CD4-positive, alpha-beta T cell treated with Interleukin-17A for 1 hour (primary cell): ENCODE measurements around the gene ANKMY2.
A peak's percentile ranks its signal among the peaks of the same experiment; 100 is the strongest.
"Not testable (repeated sequence)": the region's sequence is repeated elsewhere in the genome, so short reads cannot be mapped to it uniquely, and the experiment has no call there.

Experiments used
- DNase-seq: peaks from one replicate; pipeline ENCODE4 v3.0.0-alpha.2; 2020

The ANKMY2 gene

GRCh38 chr7:16616542-16616941 lies 29.0 kb downstream of the ANKMY2 start:
- no peak for DNase-seq

GRCh38 chr7:16616122-16616521 lies 29.4 kb downstream of the ANKMY2 start:
- no peak for DNase-seq

- DNase-seq = no peak
Observed at GRCh38 chr7:16615228-16615627, 30.3 kb downstream of the ANKMY2 start.

DNA sequence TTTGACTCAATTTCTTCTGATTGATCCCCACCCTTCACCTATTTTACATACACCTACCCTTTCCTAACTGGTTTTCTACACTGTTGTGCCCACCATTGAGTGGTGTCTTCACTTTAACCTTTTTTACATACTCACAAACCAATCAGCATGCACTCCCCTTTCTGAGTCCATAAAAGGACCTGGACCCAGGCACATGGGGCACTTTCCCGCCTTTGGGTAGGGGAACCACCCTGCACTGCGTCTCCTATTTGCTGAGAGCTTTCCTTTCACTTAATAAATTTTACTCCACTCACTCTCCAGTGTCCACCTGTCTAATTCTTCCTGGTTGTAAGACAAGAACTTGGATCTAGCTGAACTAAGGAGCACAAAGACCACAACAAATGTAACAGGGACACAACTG lies 33.8 kb downstream of the ANKMY2 start:
- no peak for DNase-seq

DNA sequence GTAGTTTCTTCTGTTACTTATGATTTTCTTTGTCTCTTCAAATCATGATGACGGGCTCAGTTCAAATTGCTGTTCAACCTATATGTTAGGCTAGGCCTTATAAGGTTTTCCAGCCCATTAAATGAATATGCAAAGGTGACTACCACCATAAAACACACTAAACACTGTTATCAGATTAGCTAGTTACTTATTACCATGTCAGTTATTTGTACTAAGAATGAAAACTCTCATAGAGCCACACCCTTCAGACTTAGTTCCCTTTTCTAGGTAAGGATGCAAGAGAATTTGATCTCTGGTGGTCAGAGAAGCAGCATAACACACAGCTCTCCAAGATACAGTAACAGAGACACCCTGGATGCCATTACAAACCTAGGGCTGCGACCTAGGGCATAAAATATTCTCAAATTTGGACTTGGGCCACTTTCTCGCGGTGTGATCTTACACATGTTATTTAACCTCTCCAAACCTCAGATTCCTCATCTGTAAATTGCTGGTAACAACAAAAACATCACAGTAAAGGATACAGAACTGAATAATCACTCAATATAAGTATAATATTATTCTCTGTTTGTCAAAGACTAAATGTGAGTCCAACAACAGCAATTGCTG lies 35.6 kb downstream of the ANKMY2 start:
- no peak for DNase-seq

- DNase-seq = no peak
Observed at GRCh38 chr7:16606704-16607103, 38.9 kb downstream of the ANKMY2 start.

DNA sequence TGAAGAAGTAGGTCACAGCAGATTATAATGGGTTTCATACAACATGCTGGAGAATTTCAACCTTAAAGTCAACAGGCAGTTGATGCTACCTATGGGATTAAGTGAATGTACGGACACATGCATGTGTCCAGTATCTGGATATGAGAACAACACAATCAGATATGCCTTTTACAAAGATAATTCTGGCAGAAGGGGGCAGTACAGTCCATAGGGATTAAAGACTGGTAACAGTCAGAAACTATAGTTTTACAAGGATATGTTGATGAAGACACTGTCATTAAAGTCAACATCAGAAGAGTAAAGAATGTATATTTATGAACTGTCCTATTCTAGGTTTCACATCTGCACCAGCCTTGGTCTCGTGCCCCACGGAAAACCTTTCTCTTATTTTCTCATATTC lies 41.5 kb downstream of the ANKMY2 start:
- DNase-seq = peak; percentile 11

DNA sequence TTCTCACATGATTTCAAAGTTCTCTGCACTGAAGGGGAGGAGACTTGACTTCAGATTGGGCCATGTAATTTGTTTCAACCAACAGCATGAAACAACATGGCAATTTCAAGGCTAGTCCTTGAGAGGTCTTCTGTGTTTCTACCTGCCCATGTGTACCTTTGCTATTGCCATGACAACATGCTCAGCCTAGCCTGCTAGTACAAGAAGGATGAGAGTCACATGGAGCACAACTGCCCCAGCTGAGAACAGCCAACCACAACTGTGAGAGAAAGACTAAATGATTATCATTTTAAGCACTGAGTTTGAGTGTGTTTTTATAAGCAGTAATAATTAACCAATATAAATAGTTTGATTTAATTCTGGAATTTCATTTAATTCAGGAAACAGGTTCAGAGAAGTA lies 41.9 kb downstream of the ANKMY2 start:
- DNase-seq = no peak

GRCh38 chr7:16599860-16600259 lies 45.7 kb downstream of the ANKMY2 start:
- DNase-seq = no peak

DNA sequence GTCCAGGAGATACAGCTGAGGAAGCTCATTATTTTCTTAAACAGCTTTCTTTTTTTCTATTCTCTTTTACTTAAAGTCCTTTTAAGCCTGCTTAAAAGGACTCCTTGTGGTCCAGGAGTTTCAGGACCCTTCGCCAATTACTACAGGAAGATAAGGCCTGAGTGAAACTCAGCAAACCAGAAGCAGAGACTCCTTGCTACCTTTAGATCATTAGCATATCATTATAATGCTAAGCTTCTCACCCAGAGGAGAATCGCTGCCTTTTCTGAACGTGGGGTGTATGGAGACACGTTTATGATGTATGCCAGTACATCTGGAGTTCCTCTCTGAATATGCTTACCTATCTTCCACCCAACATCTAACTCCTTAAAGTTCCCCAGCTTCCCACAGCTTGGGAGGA lies 47.5 kb downstream of the ANKMY2 start:
- no peak for DNase-seq

DNA sequence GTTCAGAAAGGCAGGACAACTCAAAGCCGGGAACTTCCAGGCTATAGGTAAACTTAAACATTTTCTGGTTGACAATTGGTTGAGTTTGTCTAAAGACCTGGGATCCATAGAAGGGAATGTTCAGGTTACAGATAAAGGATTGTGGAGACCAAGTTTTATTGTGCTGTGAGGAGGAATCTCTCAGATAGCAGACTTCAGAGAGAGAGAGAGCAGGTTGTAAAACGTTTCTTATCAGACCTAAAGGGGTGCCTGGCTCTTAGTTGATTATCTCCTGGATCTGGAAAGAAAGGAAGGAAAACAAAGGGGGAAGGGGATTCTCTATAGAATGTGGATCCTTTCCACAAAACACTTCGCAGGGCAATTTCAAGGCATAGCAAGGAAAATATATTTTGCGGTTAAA lies 50.0 kb downstream of the ANKMY2 start:
- not testable (repeated sequence) for DNase-seq

DNA sequence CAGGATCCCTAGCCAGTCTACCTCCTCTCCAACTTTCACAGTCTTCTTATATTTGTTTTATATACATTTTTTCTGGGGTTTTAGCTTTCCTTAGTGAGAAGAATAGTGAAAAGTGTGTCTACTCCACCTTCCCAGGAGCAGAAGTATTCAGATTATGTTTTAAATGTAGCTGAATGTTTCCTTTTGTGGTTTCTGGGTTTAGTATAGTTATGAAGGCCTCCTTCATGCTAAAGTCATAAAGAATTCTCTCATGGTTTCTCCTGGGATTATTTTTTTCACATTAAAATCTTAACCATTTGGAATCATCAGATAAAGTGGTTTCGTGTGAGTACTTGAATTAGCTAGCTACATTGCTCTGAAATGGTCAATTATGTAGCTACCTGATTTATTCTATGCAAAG lies 50.9 kb downstream of the ANKMY2 start:
- DNase-seq = no peak

DNA sequence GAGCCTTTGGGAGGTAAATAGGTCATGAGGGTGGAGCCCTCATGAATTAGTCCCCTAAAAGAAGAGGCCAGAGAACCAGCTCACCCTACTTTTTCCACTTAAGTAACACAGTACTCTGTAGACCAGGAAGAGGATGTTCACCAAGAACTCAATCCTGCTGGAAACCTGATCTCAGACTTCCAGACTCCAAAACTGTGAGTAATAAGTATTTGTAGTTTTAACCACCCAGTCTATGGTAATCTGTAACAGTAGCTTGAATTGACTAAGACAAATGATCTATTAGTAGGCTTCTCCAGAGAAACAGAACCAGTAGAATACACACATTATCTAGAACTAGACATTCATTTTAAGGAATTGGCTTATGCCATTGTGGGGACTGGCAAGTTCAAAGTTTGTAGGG lies 51.5 kb downstream of the ANKMY2 start:
- no peak for DNase-seq

- no peak for DNase-seq
Observed at GRCh38 chr7:16592395-16592794, 53.2 kb downstream of the ANKMY2 start.

DNA sequence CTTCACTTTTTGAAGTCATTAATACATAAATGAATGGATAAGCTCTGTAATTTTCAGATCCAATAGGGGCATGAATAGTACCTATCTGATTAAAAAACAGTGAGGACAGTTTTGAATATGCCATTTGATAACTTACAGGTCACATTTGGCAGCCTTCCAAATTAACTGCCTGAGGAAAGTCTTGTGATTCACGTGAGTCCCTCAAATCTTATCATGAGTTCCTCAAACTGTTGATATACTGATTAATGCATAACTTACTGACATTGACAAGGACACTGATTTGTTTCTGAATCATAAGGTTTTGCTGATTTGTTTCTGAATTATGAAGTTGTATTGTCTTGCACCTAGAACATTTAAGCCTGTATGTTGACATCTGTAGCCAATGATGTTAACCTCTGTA lies 55.1 kb downstream of the ANKMY2 start:
- DNase-seq = no peak

GRCh38 chr7:16589881-16590280 lies 55.7 kb downstream of the ANKMY2 start:
- DNase-seq = no peak

- no peak for DNase-seq
Observed at GRCh38 chr7:16587790-16588189, 57.8 kb downstream of the ANKMY2 start.

DNA sequence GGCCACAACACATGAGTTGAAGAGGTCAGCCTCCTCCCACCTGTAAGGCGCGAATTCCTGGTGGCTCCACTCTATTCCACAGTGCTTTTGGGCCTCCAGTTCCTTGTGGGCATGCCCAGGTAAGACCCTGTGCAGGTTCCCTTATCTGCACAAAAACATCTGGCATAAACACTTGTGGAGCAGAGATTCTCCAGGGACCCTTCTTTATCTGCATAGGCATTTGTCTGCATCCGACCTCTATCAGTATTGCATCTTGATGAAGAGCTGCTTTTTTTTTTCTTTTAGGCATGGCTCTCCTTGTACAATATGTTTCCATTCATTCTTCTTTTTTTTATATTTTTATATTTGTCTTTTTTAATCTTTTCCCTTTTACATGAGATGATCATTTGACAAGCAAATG lies 58.4 kb downstream of the ANKMY2 start:
- no peak for DNase-seq

GRCh38 chr7:16586081-16586874 lies 59.3 kb downstream of the ANKMY2 start:
- DNase-seq = no peak

DNA sequence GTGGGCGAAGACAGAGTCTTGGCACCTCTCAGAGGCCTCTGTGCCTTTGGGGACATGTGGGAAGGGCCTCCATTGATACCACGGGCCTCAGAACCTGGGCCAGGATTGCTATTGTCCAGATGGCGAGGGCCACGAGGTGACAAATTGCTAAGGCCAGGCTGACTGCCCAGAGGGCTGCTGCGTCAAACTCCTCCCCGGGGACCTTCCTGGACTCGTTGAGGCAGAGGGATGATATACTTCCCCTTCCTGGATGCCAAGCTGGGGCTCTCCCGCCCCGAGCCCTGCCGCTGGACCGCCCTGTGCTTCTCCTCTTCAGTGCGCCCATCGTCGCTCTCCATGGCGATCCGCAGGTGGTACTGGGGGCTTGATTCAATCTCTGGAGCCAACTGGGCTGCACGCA lies 60.0 kb downstream of the ANKMY2 start:
- DNase-seq = no peak

GRCh38 chr7:16583834-16584233 lies 61.7 kb downstream of the ANKMY2 start:
- no peak for DNase-seq

DNA sequence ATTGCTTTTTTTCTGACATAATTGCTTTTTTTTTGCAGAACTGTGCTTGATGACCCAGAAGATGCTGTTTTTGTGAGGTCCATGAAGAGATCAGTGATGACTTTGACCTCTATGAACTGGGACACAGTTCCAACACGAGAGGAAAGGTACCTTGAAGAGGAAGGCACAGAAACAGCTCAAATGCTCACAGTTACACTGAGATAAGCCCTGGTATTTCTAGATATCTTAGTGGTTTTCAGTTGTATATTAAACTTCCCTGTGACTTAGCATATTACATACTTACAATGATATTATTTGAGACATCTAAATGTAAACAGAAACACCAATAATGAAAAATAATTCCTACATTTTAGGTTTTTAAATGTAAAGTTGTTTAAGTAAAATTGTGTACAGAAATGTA lies 64.3 kb downstream of the ANKMY2 start:
- DNase-seq = no peak

GRCh38 chr7:16579216-16579615 lies 66.3 kb downstream of the ANKMY2 start:
- DNase-seq = no peak

GRCh38 chr7:16571941-16572340 lies 73.6 kb downstream of the ANKMY2 start:
- no peak for DNase-seq

- DNase-seq = peak; percentile 60
Observed at GRCh38 chr7:16564909-16565426, 80.6 kb downstream of the ANKMY2 start.
